ENCODE results near the gene EPB41L1. TPM values are rescaled to one million over a fixed set of nuclear protein-coding genes. Genes with fewer than 3 reads are reported as not detected.
A peak's percentile ranks its signal among the peaks of the same experiment; 100 is the strongest.

Gene EPB41L1
- total and polyA plus RNA-seq, 2 experiments from 2014 or later: 17.0 to 19.2 TPM

- Histone ChIP-seq H3K9me2 (ENCODE audit: insufficient read depth) (no peaks in the 10 kb centered on the region), H3K4me1 (ENCODE audit: insufficient read depth) (peaks cover 17% of the 10 kb centered on the region), H3K4me2 (ENCODE audit: unreplicated experiment) (peak overlapping the region; percentile 32), H3K27ac (peak overlapping the region; percentile 62), H3K4me3 (no peak overlapping the region), H3K9ac (peak overlapping the region; percentile 26; the same call in 1 of the 2 replicates), H2AFZ (no peak overlapping the region), H3K36me3 (ENCODE audit: low read depth) (no peaks in the 10 kb centered on the region), H3K27me3 (replicated peaks; ENCODE audit: insufficient read depth) (no peaks in the 10 kb centered on the region), H3F3A (ENCODE audit: insufficient read depth) (peaks cover 17% of the 10 kb centered on the region), H3K79me2 (ENCODE audit: insufficient read depth) (no peaks in the 10 kb centered on the region), H3K9me3 (ENCODE audit: low read depth) (no peaks in the 10 kb centered on the region), H4K20me1 (ENCODE audit: insufficient read depth) (no peaks in the 10 kb centered on the region)
- TF ChIP-seq EZH2 (IDR thresholded peaks at IDR 0.05; ENCODE audit: insufficient read depth, poor library complexity, severe bottlenecking) (no peak), EZH2phosphoT487 (IDR thresholded peaks at IDR 0.05; ENCODE audit: insufficient read depth, low read depth) (no peak)
- peak; percentile 40 for DNase-seq
- in situ Hi-C loops (cut with MboI): no loop called here
Measured at GRCh38 chr20:36117638-36118037, 36.9 kb upstream of the EPB41L1 start.

- 91% methylated on average over 2 of the region's 2 CpGs for WGBS, 2 experiments (ENCODE audit: low coverage in 1 of 2, low lambda C conversion rate in 2 of 2, missing lambda C conversion rate in 2 of 2)
- Histone ChIP-seq H3K27me3 (replicated peaks; ENCODE audit: insufficient read depth) (no peaks in the 10 kb centered on the region), H3K36me3 (ENCODE audit: low read depth) (no peaks in the 10 kb centered on the region), H3K9ac (no peak overlapping the region), H3K4me3 (no peak overlapping the region), H3K9me2 (ENCODE audit: insufficient read depth) (no peaks in the 10 kb centered on the region), H4K20me1 (ENCODE audit: insufficient read depth) (no peaks in the 10 kb centered on the region), H3K4me1 (ENCODE audit: insufficient read depth) (peaks cover 17% of the 10 kb centered on the region), H3K79me2 (ENCODE audit: insufficient read depth) (no peaks in the 10 kb centered on the region), H3K9me3 (ENCODE audit: low read depth) (no peaks in the 10 kb centered on the region), H3K27ac (no peak overlapping the region), H3K4me2 (ENCODE audit: unreplicated experiment) (no peak overlapping the region), H3F3A (ENCODE audit: insufficient read depth) (peaks cover 17% of the 10 kb centered on the region), H2AFZ (no peak overlapping the region)
- in situ Hi-C loops (cut with MboI): no loop called here
- DNase-seq: no peak
- TF ChIP-seq EZH2phosphoT487 (IDR thresholded peaks at IDR 0.05; ENCODE audit: insufficient read depth, low read depth) (no peak), EZH2 (IDR thresholded peaks at IDR 0.05; ENCODE audit: insufficient read depth, poor library complexity, severe bottlenecking) (no peak)
Measured at GRCh38 chr20:36118371-36118770, 36.2 kb upstream of the EPB41L1 start.

- 96 to 97% methylated on average over 5 to 6 of the region's 6 CpGs for WGBS, 2 experiments (ENCODE audit: low coverage in 1 of 2, low lambda C conversion rate in 2 of 2, missing lambda C conversion rate in 2 of 2)
- no peak for DNase-seq
Measured at GRCh38 chr20:36119537-36119936, 35.0 kb upstream of the EPB41L1 start.

GRCh38 chr20:36120241-36120640 is 34.3 kb upstream of the EPB41L1 start:
- H3K27ac ChIP-seq: no peak overlapping the region
- H3K9ac ChIP-seq: no peak overlapping the region
- no peaks in the 10 kb centered on the region for H3K27me3 ChIP-seq (replicated peaks; ENCODE audit: insufficient read depth)
- in situ Hi-C loops (cut with MboI): no loop called here
- H2AFZ ChIP-seq: no peak overlapping the region
- no peak overlapping the region for H3K4me3 ChIP-seq
- H3K4me2 ChIP-seq (ENCODE audit: unreplicated experiment): no peak overlapping the region
- peaks cover 17% of the 10 kb centered on the region for H3K4me1 ChIP-seq (ENCODE audit: insufficient read depth)
- no peak for DNase-seq
- WGBS, 2 experiments (ENCODE audit: low coverage in 1 of 2, low lambda C conversion rate in 2 of 2, missing lambda C conversion rate in 2 of 2): 75 to 81% methylated on average over 6 of the region's 6 CpGs
- no peaks in the 10 kb centered on the region for H3K36me3 ChIP-seq (ENCODE audit: low read depth)
- H3K9me3 ChIP-seq (ENCODE audit: low read depth): no peaks in the 10 kb centered on the region
- no peaks in the 10 kb centered on the region for H3K9me2 ChIP-seq (ENCODE audit: insufficient read depth)
- H3K79me2 ChIP-seq (ENCODE audit: insufficient read depth): no peaks in the 10 kb centered on the region
- no peak for TF ChIP-seq EZH2 (IDR thresholded peaks at IDR 0.05; ENCODE audit: insufficient read depth, poor library complexity, severe bottlenecking)
- no peak for TF ChIP-seq EZH2phosphoT487 (IDR thresholded peaks at IDR 0.05; ENCODE audit: insufficient read depth, low read depth)
- peaks cover 17% of the 10 kb centered on the region for H3F3A ChIP-seq (ENCODE audit: insufficient read depth)
- H4K20me1 ChIP-seq (ENCODE audit: insufficient read depth): no peaks in the 10 kb centered on the region

More at GRCh38 chr20:36119537-36119936, 35.0 kb upstream of the EPB41L1 start:
- no peaks in the 10 kb centered on the region for H3K79me2 ChIP-seq (ENCODE audit: insufficient read depth)
- H3K4me3 ChIP-seq: no peak overlapping the region
- H3K9me3 ChIP-seq (ENCODE audit: low read depth): no peaks in the 10 kb centered on the region
- peaks cover 17% of the 10 kb centered on the region for H3K4me1 ChIP-seq (ENCODE audit: insufficient read depth)
- H3K27me3 ChIP-seq (replicated peaks; ENCODE audit: insufficient read depth): no peaks in the 10 kb centered on the region
- H3K9me2 ChIP-seq (ENCODE audit: insufficient read depth): no peaks in the 10 kb centered on the region
- no peak overlapping the region for H3K9ac ChIP-seq
- no peak overlapping the region for H3K4me2 ChIP-seq (ENCODE audit: unreplicated experiment)
- in situ Hi-C loops (cut with MboI): no loop called here
- H3K36me3 ChIP-seq (ENCODE audit: low read depth): no peaks in the 10 kb centered on the region
- H2AFZ ChIP-seq: no peak overlapping the region
- no peaks in the 10 kb centered on the region for H4K20me1 ChIP-seq (ENCODE audit: insufficient read depth)
- H3F3A ChIP-seq (ENCODE audit: insufficient read depth): peaks cover 17% of the 10 kb centered on the region
- H3K27ac ChIP-seq: no peak overlapping the region
- TF ChIP-seq EZH2phosphoT487 (IDR thresholded peaks at IDR 0.05; ENCODE audit: insufficient read depth, low read depth): no peak
- no peak for TF ChIP-seq EZH2 (IDR thresholded peaks at IDR 0.05; ENCODE audit: insufficient read depth, poor library complexity, severe bottlenecking)

- Histone ChIP-seq H3K79me2 (ENCODE audit: insufficient read depth) (no peaks in the 10 kb centered on the region), H3K4me1 (ENCODE audit: insufficient read depth) (peaks cover 17% of the 10 kb centered on the region), H3K4me2 (ENCODE audit: unreplicated experiment) (no peak overlapping the region), H3K27me3 (replicated peaks; ENCODE audit: insufficient read depth) (no peaks in the 10 kb centered on the region), H4K20me1 (ENCODE audit: insufficient read depth) (no peaks in the 10 kb centered on the region), H3K27ac (no peak overlapping the region), H3K9me2 (ENCODE audit: insufficient read depth) (no peaks in the 10 kb centered on the region), H3K9me3 (ENCODE audit: low read depth) (no peaks in the 10 kb centered on the region), H3K36me3 (ENCODE audit: low read depth) (no peaks in the 10 kb centered on the region), H3F3A (ENCODE audit: insufficient read depth) (peaks cover 17% of the 10 kb centered on the region), H3K4me3 (no peak overlapping the region), H2AFZ (no peak overlapping the region), H3K9ac (no peak overlapping the region)
- DNase-seq: no peak
- WGBS, 2 experiments (ENCODE audit: low coverage in 1 of 2, low lambda C conversion rate in 2 of 2, missing lambda C conversion rate in 2 of 2): 72 to 80% methylated on average over 7 of the region's 7 CpGs
- no peak for TF ChIP-seq EZH2 (IDR thresholded peaks at IDR 0.05; ENCODE audit: insufficient read depth, poor library complexity, severe bottlenecking)
- in situ Hi-C loops (cut with MboI): no loop called here
Measured at GRCh38 chr20:36120991-36121390, 33.5 kb upstream of the EPB41L1 start.
